ENCODE results near the gene PLXNC1.

DNA sequence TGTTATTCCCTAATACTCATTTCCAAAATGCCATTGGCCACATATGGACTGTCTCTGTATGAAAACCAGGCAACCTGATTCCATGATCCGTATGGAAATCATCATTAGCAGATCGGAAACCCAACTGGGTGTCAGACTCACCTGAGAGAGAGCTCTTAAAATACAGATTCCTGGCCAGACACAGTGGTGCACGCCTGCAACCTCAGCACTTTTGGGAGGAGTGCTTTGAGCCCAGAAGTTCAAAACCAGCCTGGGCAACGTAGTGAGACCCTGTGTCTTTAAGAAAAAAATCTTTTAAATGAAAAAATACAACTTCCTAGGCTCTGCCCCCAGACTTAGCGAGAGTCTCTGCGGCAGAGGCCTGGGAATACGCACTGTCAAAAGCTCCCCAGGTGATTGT lies 37.4 kb downstream of the PLXNC1 start:
- TF ChIP-seq, protein P1, sequence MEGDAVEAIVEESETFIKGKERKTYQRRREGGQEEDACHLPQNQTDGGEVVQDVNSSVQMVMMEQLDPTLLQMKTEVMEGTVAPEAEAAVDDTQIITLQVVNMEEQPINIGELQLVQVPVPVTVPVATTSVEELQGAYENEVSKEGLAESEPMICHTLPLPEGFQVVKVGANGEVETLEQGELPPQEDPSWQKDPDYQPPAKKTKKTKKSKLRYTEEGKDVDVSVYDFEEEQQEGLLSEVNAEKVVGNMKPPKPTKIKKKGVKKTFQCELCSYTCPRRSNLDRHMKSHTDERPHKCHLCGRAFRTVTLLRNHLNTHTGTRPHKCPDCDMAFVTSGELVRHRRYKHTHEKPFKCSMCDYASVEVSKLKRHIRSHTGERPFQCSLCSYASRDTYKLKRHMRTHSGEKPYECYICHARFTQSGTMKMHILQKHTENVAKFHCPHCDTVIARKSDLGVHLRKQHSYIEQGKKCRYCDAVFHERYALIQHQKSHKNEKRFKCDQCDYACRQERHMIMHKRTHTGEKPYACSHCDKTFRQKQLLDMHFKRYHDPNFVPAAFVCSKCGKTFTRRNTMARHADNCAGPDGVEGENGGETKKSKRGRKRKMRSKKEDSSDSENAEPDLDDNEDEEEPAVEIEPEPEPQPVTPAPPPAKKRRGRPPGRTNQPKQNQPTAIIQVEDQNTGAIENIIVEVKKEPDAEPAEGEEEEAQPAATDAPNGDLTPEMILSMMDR (optimal IDR thresholded peaks at IDR 0.05 in 1 of 3, IDR thresholded peaks at IDR 0.05 in 1 of 3, conservative IDR thresholded peaks at IDR 0.05 in 1 of 3; ENCODE audit: extremely low read depth in 1 of 3, insufficient read depth in 2 of 3, low read length in 3 of 3) = no peak
- TF ChIP-seq EZH2 (IDR thresholded peaks at IDR 0.05; ENCODE audit: low read length) = no peak
